Caco-2 (cell line): ENCODE measurements around the gene MBD5. TPM values are rescaled to one million over a fixed set of nuclear protein-coding genes. Genes with fewer than 3 reads are reported as not detected.

Experiments
- BruUV-seq: library from RNA; stranded (reverse); fragments of 400-500 nt; replicated peaks from 2 replicates; lab custom pipeline; 2021; lab: Mats Ljungman, UMichigan
- CTCF ChIA-PET: fragments of 300-600 bp; sonication (Branson Sonifier 250); formaldehyde crosslinking; loops from one replicate; lab custom pipeline; 2022; ENCODE audit warnings: antibody characterized with exemption; lab: Charles Lee
- POLR2A ChIA-PET: fragments of 300-600 bp; sonication (Branson Sonifier 250); formaldehyde crosslinking; loops from one replicate; lab custom pipeline; 2022; ENCODE audit warnings: antibody characterized with exemption; lab: Charles Lee
- DNase-seq, 2 experiments: peaks; one replicate each; pipeline versions ENCODE4 v3.0.0 to v3.0.0-alpha.2; 2020 to 2022
- H3K27me3 ChIP-seq: replicated peaks from 2 replicates; pipeline ENCODE4 v1.6.0; 2011; ENCODE audit warnings: low read length; ENCODE audit not compliant: control insufficient read depth, insufficient read depth
- H3K36me3 ChIP-seq: 2 replicates; pipeline ENCODE4 v1.5.1; 2011; ENCODE audit warnings: low read length; ENCODE audit not compliant: control insufficient read depth, insufficient read depth
- H3K4me1 ChIP-seq: fragments of 250-450 bp; sonication (Bioruptor Pico); 2 replicates; pipeline ENCODE4 v1.5.1; 2020; ENCODE audit warnings: mild to moderate bottlenecking
- H3K4me3 ChIP-seq: 2 replicates; pipeline ENCODE4 v1.5.1; 2011; ENCODE audit warnings: low read depth, mild to moderate bottlenecking, control low read depth, low read length
- H3K9me3 ChIP-seq: fragments of 250-450 bp; sonication (Bioruptor Pico); 2 replicates; pipeline ENCODE4 v1.5.1; 2020; ENCODE audit warnings: mild to moderate bottlenecking, moderate library complexity
- H3K27ac Mint-ChIP-seq: one replicate; pipeline ENCODE4 v1.8.0; 2022; ENCODE audit warnings: mixed read lengths; ENCODE audit not compliant: unreplicated experiment
- H3K27me3 Mint-ChIP-seq: one replicate; pipeline ENCODE4 v1.8.0; 2022; ENCODE audit warnings: mixed read lengths; ENCODE audit not compliant: insufficient read depth, unreplicated experiment
- H3K36me3 Mint-ChIP-seq: one replicate; pipeline ENCODE4 v1.8.0; 2022; ENCODE audit warnings: mild to moderate bottlenecking, mixed read lengths; ENCODE audit not compliant: insufficient read depth, unreplicated experiment
- H3K4me1 Mint-ChIP-seq: one replicate; pipeline ENCODE4 v1.8.0; 2022; ENCODE audit warnings: low read depth, mixed read lengths; ENCODE audit not compliant: unreplicated experiment
- H3K4me3 Mint-ChIP-seq: one replicate; pipeline ENCODE4 v1.8.0; 2022; ENCODE audit warnings: mild to moderate bottlenecking, moderate library complexity, mixed read lengths; ENCODE audit not compliant: unreplicated experiment
- H3K9me3 Mint-ChIP-seq: one replicate; pipeline ENCODE4 v1.8.0; 2022; ENCODE audit warnings: mixed read lengths; ENCODE audit not compliant: unreplicated experiment
- CTCF ChIP-seq, 2 experiments: fragments of 200-600 bp in 1 of 2; IDR thresholded peaks; 1 replicate in 1 of 2; 2 replicates in 1 of 2; pipeline versions ENCODE4 v1.5.1 to v1.8.0; 2011 to 2022; ENCODE audit warnings: antibody characterized with exemption in 1 of 2, control low read depth in 1 of 2, inconsistent platforms in 1 of 2, low read depth in 1 of 2, low read length in 1 of 2, mild to moderate bottlenecking in 1 of 2, moderate library complexity in 1 of 2; ENCODE audit not compliant: insufficient read depth in 1 of 2, severe bottlenecking in 1 of 2, unreplicated experiment in 1 of 2
- intact Hi-C: fragments of 100-400 bp; cut with micrococcal nuclease; formaldehyde crosslinking; loops from one replicate; pipeline ENCODE4 v1.10.0; 2022; ENCODE audit not compliant: unreplicated experiment
- total RNA-seq: library from RNA; stranded (reverse); gene quantifications from 2 replicates; pipeline ENCODE4 v1.2.3, GENCODE V29; 2022

MBD5 gene
- total RNA-seq, 1 experiment from 2014 or later, result 23.7 TPM

GRCh38 chr2:148517822-148518221 is 496.9 kb downstream of the MBD5 start:
- intact Hi-C loops, result no loop called here
- H3K36me3 Mint-ChIP-seq, result no peaks in the 10 kb centered on the region
- Histone ChIP-seq H3K4me3 (no peak overlapping the region), H3K9me3 (no peaks in the 10 kb centered on the region), H3K36me3 (no peaks in the 10 kb centered on the region), H3K27me3 (no peaks in the 10 kb centered on the region), H3K4me1 (no peaks in the 10 kb centered on the region)
- ChIA-PET CTCF (interaction anchor here (0.6 to 0.9 kb wide), 2 partner anchors 486 to 499 kb away, joined by 3 read pairs; no protein-coding TSS in a partner anchor), POLR2A (no interaction called here)
- no peak overlapping the region for H3K4me3 Mint-ChIP-seq
- no peaks in the 10 kb centered on the region for H3K27me3 Mint-ChIP-seq
- no peaks in the 10 kb centered on the region for H3K9me3 Mint-ChIP-seq
- no TSS peak for BruUV-seq
- no peaks in the 10 kb centered on the region for H3K4me1 Mint-ChIP-seq
- H3K27ac Mint-ChIP-seq, result no peak overlapping the region
- TF ChIP-seq CTCF (IDR thresholded peaks at IDR 0.05; ENCODE audit: insufficient read depth in 1 of 2, low read depth in 1 of 2, low read length in 1 of 2, severe bottlenecking in 1 of 2, unreplicated experiment in 1 of 2), result no peak
- no peak for DNase-seq

- TF ChIP-seq CTCF (IDR thresholded peaks at IDR 0.05; ENCODE audit: insufficient read depth in 1 of 2, low read depth in 1 of 2, low read length in 1 of 2, severe bottlenecking in 1 of 2, unreplicated experiment in 1 of 2), result no peak
- DNase-seq, result no peak
- H3K4me3 ChIP-seq, result no peak overlapping the region
- H3K4me1 ChIP-seq, result no peaks in the 10 kb centered on the region
- ChIA-PET POLR2A (no interaction called here), CTCF (no interaction called here)
- Mint-ChIP-seq H3K27me3 (no peaks in the 10 kb centered on the region), H3K36me3 (no peaks in the 10 kb centered on the region), H3K4me1 (no peaks in the 10 kb centered on the region), H3K9me3 (no peaks in the 10 kb centered on the region), H3K27ac (no peak overlapping the region), H3K4me3 (no peak overlapping the region)
- no TSS peak for BruUV-seq
- no peaks in the 10 kb centered on the region for H3K27me3 ChIP-seq
- no peaks in the 10 kb centered on the region for H3K9me3 ChIP-seq
- intact Hi-C loops, result no loop called here
- H3K36me3 ChIP-seq, result no peaks in the 10 kb centered on the region
These were observed 498.1 kb downstream of the MBD5 start for GRCh38 chr2:148519013-148519412.

- no peaks in the 10 kb centered on the region for H3K36me3 ChIP-seq
- intact Hi-C loops, result no loop called here
- Mint-ChIP-seq H3K27me3 (peaks cover 3% of the 10 kb centered on the region), H3K9me3 (no peaks in the 10 kb centered on the region), H3K27ac (no peak overlapping the region), H3K36me3 (no peaks in the 10 kb centered on the region), H3K4me3 (no peak overlapping the region), H3K4me1 (no peaks in the 10 kb centered on the region)
- H3K27me3 ChIP-seq, result no peaks in the 10 kb centered on the region
- DNase-seq, result no peak
- BruUV-seq, result no TSS peak
- POLR2A ChIA-PET, result no interaction called here
- CTCF ChIA-PET, result interaction anchor here (0.6 kb wide), 1 partner anchor 38 kb away, joined by 8 read pairs; no protein-coding TSS in a partner anchor
- no peak for TF ChIP-seq CTCF (IDR thresholded peaks at IDR 0.05; ENCODE audit: insufficient read depth in 1 of 2, low read depth in 1 of 2, low read length in 1 of 2, severe bottlenecking in 1 of 2, unreplicated experiment in 1 of 2)
- no peaks in the 10 kb centered on the region for H3K4me1 ChIP-seq
- no peak overlapping the region for H3K4me3 ChIP-seq
- H3K9me3 ChIP-seq, result no peaks in the 10 kb centered on the region
These were observed 500.3 kb downstream of the MBD5 start for GRCh38 chr2:148521181-148521580.
